ENCODE data around the gene MPST. TPM values are rescaled to one million over a fixed set of nuclear protein-coding genes. Genes with fewer than 3 reads are reported as not detected.

MPST gene
- total RNA-seq, 1 experiment from 2014 or later, result 66.6 TPM

DNA sequence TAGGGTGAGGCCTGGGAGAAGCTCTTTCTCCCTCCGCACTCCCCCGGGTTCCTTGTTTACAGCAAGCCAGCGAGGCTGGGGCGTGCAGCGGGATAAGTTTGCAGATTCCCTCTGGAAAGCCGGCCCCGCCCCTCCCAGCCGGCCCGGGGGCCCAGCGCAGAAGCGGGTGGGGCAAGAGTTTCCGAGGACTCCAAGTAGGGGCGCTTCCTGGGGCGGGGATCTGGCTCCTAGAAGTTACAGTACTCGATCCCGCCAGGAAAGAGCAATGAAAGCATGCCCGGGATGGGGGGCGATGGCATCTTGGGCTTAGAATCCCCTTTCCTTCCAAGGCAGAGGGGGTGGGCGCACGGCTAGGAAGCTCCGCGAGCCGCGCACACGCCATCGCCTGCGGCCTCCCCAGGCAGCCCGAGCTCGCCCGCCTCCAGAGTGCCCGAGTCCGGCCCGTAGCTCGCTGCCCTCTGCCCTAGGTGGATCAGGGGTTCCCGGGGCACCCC is 680 bp upstream of the MPST start:
- ChIA-PET CTCF (interaction anchor here (0.5 kb wide), 1 partner anchor 72 kb away, joined by 4 read pairs; no protein-coding TSS in a partner anchor), POLR2A (ENCODE audit: low non-redundant PET) (no interaction called here)
- TF ChIP-seq, protein P1, sequence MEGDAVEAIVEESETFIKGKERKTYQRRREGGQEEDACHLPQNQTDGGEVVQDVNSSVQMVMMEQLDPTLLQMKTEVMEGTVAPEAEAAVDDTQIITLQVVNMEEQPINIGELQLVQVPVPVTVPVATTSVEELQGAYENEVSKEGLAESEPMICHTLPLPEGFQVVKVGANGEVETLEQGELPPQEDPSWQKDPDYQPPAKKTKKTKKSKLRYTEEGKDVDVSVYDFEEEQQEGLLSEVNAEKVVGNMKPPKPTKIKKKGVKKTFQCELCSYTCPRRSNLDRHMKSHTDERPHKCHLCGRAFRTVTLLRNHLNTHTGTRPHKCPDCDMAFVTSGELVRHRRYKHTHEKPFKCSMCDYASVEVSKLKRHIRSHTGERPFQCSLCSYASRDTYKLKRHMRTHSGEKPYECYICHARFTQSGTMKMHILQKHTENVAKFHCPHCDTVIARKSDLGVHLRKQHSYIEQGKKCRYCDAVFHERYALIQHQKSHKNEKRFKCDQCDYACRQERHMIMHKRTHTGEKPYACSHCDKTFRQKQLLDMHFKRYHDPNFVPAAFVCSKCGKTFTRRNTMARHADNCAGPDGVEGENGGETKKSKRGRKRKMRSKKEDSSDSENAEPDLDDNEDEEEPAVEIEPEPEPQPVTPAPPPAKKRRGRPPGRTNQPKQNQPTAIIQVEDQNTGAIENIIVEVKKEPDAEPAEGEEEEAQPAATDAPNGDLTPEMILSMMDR (conservative IDR thresholded peaks at IDR 0.05; ENCODE audit: low read depth, low read length), result no peak
- TF ChIP-seq EZH2 (IDR thresholded peaks at IDR 0.05; ENCODE audit: borderline replicate concordance, low read depth, low read length, poor library complexity, severe bottlenecking), result no peak
- Histone ChIP-seq H3K4me1 (ENCODE audit: insufficient read depth, low read length, poor library complexity, severe bottlenecking) (peaks cover 8% of the 10 kb centered on the region), H3K36me3 (ENCODE audit: insufficient read depth, low read length, poor library complexity, severe bottlenecking) (no peaks in the 10 kb centered on the region), H3K27me3 (replicated peaks; ENCODE audit: insufficient read depth, low read depth, low read length, poor library complexity) (no peaks in the 10 kb centered on the region), H3K27ac (ENCODE audit: low read depth, low read length, poor library complexity, severe bottlenecking) (peak overlapping the region; percentile 93), H3K4me3 (ENCODE audit: low read depth, low read length, poor library complexity, severe bottlenecking) (peak overlapping the region; percentile 98), H3K9me3 (ENCODE audit: low read depth, low read length, poor library complexity, severe bottlenecking) (no peaks in the 10 kb centered on the region)
- DNase-seq (ENCODE audit: low spot score), result peak; percentile 59
- BruUV-seq (replicated peaks), result TSS peak; percentile 30
- intact Hi-C loops (cut with micrococcal nuclease; ENCODE audit: unreplicated experiment), result no loop called here

DNA sequence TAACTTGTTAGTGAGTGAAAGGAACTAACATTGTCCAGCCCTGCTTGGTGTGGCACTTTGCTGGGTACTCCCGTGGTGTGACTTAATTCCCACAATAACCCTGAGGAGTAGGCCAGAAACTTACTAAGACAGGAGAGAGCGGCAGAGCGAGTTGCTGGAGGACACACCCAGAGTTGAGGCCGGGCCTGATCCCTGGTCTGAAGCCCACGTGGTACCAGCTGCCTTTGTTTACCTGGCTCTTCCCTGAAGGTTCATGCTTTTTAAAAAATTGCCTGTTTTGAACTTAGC is 594 bp downstream of the MPST start:
- Histone ChIP-seq H3K27me3 (replicated peaks; ENCODE audit: insufficient read depth, low read depth, low read length, poor library complexity) (no peaks in the 10 kb centered on the region), H3K9me3 (ENCODE audit: low read depth, low read length, poor library complexity, severe bottlenecking) (no peaks in the 10 kb centered on the region), H3K36me3 (ENCODE audit: insufficient read depth, low read length, poor library complexity, severe bottlenecking) (peaks cover 10% of the 10 kb centered on the region), H3K27ac (ENCODE audit: low read depth, low read length, poor library complexity, severe bottlenecking) (peak overlapping the region; percentile 93), H3K4me1 (ENCODE audit: insufficient read depth, low read length, poor library complexity, severe bottlenecking) (peaks cover 8% of the 10 kb centered on the region), H3K4me3 (ENCODE audit: low read depth, low read length, poor library complexity, severe bottlenecking) (peak overlapping the region; percentile 98)
- TF ChIP-seq, protein P1 (conservative IDR thresholded peaks at IDR 0.05; ENCODE audit: low read depth, low read length), result no peak
- TF ChIP-seq EZH2 (IDR thresholded peaks at IDR 0.05; ENCODE audit: borderline replicate concordance, low read depth, low read length, poor library complexity, severe bottlenecking), result no peak
- CTCF ChIA-PET, result interaction anchor here (1.5 kb wide), 1 partner anchor 179 kb away, joined by 6 read pairs; no protein-coding TSS in a partner anchor
- BruUV-seq (replicated peaks), result TSS peak; percentile 73
- intact Hi-C loops (cut with micrococcal nuclease; ENCODE audit: unreplicated experiment), result no loop called here
- POLR2A ChIA-PET (ENCODE audit: low non-redundant PET), result no interaction called here
- DNase-seq (ENCODE audit: low spot score), result peak; percentile 63

DNA sequence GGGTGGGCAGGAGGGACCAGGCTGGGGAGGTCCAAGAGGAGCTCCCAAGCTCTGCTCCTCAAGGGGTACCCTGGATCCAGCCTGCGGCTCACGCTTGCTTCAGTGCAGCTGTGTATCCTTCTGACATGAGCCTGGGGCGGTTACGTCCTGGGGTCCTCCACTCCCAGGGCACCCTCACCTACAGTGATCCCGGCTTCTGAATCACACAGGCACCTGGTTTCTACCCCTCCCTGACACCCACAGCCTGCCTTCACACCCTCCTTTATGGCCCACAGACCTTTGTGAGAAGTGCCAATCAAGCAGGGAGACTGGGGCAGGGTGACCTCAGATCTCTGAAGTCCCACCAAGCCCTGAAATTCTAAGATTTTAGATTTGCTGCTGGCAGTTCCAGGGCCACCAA is 1.5 kb downstream of the MPST start:
- Histone ChIP-seq H3K36me3 (ENCODE audit: insufficient read depth, low read length, poor library complexity, severe bottlenecking) (peaks cover 18% of the 10 kb centered on the region), H3K27me3 (replicated peaks; ENCODE audit: insufficient read depth, low read depth, low read length, poor library complexity) (no peaks in the 10 kb centered on the region), H3K27ac (ENCODE audit: low read depth, low read length, poor library complexity, severe bottlenecking) (no peak overlapping the region), H3K4me1 (ENCODE audit: insufficient read depth, low read length, poor library complexity, severe bottlenecking) (peaks cover 8% of the 10 kb centered on the region), H3K9me3 (ENCODE audit: low read depth, low read length, poor library complexity, severe bottlenecking) (no peaks in the 10 kb centered on the region), H3K4me3 (ENCODE audit: low read depth, low read length, poor library complexity, severe bottlenecking) (peak overlapping the region; percentile 98)
- intact Hi-C loops (cut with micrococcal nuclease; ENCODE audit: unreplicated experiment), result no loop called here
- DNase-seq (ENCODE audit: low spot score), result no peak
- ChIA-PET CTCF (interaction anchor here (1.5 kb wide), 1 partner anchor 178 kb away, joined by 6 read pairs; no protein-coding TSS in a partner anchor), POLR2A (ENCODE audit: low non-redundant PET) (no interaction called here)
- no TSS peak for BruUV-seq (replicated peaks)
- no peak for TF ChIP-seq EZH2 (IDR thresholded peaks at IDR 0.05; ENCODE audit: borderline replicate concordance, low read depth, low read length, poor library complexity, severe bottlenecking)
- TF ChIP-seq, protein P1 (conservative IDR thresholded peaks at IDR 0.05; ENCODE audit: low read depth, low read length), result no peak

All from A673 (cell line).